GM12891 (cell line): Measurements from ENCODE around the gene CENPK.

Experiments used
- PAX5 ChIP-seq: IDR thresholded peaks from 2 replicates; pipeline ENCODE4 v1.6.1; 2011; ENCODE audit warnings: low read length, moderate library complexity, mild to moderate bottlenecking; ENCODE audit not compliant: insufficient read depth, severe bottlenecking
- POLR2A ChIP-seq: IDR thresholded peaks from 2 replicates; pipeline ENCODE4 v1.6.1; 2011; ENCODE audit warnings: low read depth, low read length, control low read depth
- POLR2AphosphoS5 ChIP-seq: IDR thresholded peaks from 2 replicates; pipeline ENCODE4 v1.6.1; 2011; ENCODE audit warnings: low read depth, low read length, control low read depth
- POU2F2 ChIP-seq: IDR thresholded peaks from 2 replicates; pipeline ENCODE4 v1.6.1; 2011; ENCODE audit warnings: low read depth, mild to moderate bottlenecking, control low read depth, low read length, moderate library complexity
- SPI1 ChIP-seq: IDR thresholded peaks from 2 replicates; pipeline ENCODE4 v1.6.1; 2011; ENCODE audit warnings: low read depth, low read length, control low read depth
- TAF1 ChIP-seq: IDR thresholded peaks from 2 replicates; pipeline ENCODE4 v1.6.1; 2011; ENCODE audit warnings: low read depth, low read length, control low read depth

GRCh38 chr5:65563777-65564176 is 809 bp upstream of the CENPK start:
- TF ChIP-seq TAF1 (no peak), POLR2A (no peak), POLR2AphosphoS5 (no peak), POU2F2 (no peak), SPI1 (no peak), PAX5 (no peak)
